ENCODE results near the gene VWA5B1.

GRCh38 chr1:20318971-20319370 lies 28.3 kb downstream of the VWA5B1 start:
- no peak for TF ChIP-seq CTCF (conservative IDR thresholded peaks at IDR 0.05; ENCODE audit: low read depth in 2 of 2)
- no peak for TF ChIP-seq EZH2phosphoT487 (IDR thresholded peaks at IDR 0.05; ENCODE audit: unreplicated experiment)
- no peak for TF ChIP-seq JUNB (IDR thresholded peaks at IDR 0.05; ENCODE audit: unreplicated experiment)
- no peak for TF ChIP-seq POLR2AphosphoS5 (IDR thresholded peaks at IDR 0.05; ENCODE audit: low read depth)
- no peak for TF ChIP-seq REST (IDR thresholded peaks at IDR 0.05; ENCODE audit: unreplicated experiment)

All from GM23338 (cell line).